OCI-LY1 (cell line): ENCODE measurements around the gene RABGAP1.

Source experiments
- H2AFZ ChIP-seq: fragments of 200-600 bp; sonication (generic), shearing (Covaris generic); 2 replicates; pipeline ENCODE4 v1.6.0; 2014; ENCODE audit warnings: antibody characterized with exemption, mild to moderate bottlenecking, low read length
- H3F3A ChIP-seq: fragments of 200-600 bp; sonication (generic), shearing (Covaris generic); 2 replicates; pipeline ENCODE4 v1.6.0; 2014; ENCODE audit warnings: mild to moderate bottlenecking, antibody characterized with exemption, low read length, moderate library complexity; ENCODE audit not compliant: insufficient read depth
- H3K27ac ChIP-seq: fragments of 200-600 bp; sonication (generic); 2 replicates; pipeline ENCODE4 v1.5.1; 2014; ENCODE audit warnings: low read length, mixed run types, mild to moderate bottlenecking, low read depth; ENCODE audit not compliant: poor library complexity, severe bottlenecking
- H3K27me3 ChIP-seq: fragments of 200-600 bp; sonication (generic); 2 replicates; pipeline ENCODE4 v1.6.0; 2014; ENCODE audit warnings: antibody characterized with exemption, mild to moderate bottlenecking, low read length, moderate library complexity; ENCODE audit not compliant: insufficient read depth
- H3K36me3 ChIP-seq: fragments of 200-600 bp; sonication (generic); 2 replicates; pipeline ENCODE4 v1.6.1; 2014; ENCODE audit warnings: mild to moderate bottlenecking, antibody characterized with exemption, low read length, moderate library complexity, mixed read lengths; ENCODE audit not compliant: insufficient read depth
- H3K4me1 ChIP-seq: fragments of 200-600 bp; sonication (generic); 2 replicates; pipeline ENCODE4 v1.5.1; 2014; ENCODE audit warnings: mild to moderate bottlenecking, low read length, moderate library complexity; ENCODE audit not compliant: insufficient read depth, severe bottlenecking
- H3K4me2 ChIP-seq: fragments of 200-600 bp; sonication (generic), shearing (Covaris generic); 2 replicates; pipeline ENCODE4 v1.6.1; 2014; ENCODE audit warnings: low read length
- H3K4me3 ChIP-seq: fragments of 200-600 bp; sonication (generic); 2 replicates; pipeline ENCODE4 v1.5.1; 2014; ENCODE audit warnings: low read length, low read depth, mild to moderate bottlenecking, mixed read lengths; ENCODE audit not compliant: poor library complexity, severe bottlenecking
- H3K79me2 ChIP-seq: fragments of 200-600 bp; shearing (Covaris generic); 2 replicates; pipeline ENCODE4 v1.6.1; 2016; ENCODE audit warnings: mixed run types, low read length, mixed read lengths; ENCODE audit not compliant: insufficient read depth
- H3K9ac ChIP-seq: fragments of 200-600 bp; sonication (generic), shearing (Covaris generic); 2 replicates; pipeline ENCODE4 v1.6.1; 2014; ENCODE audit warnings: mild to moderate bottlenecking, low read length, mixed read lengths
- H3K9me2 ChIP-seq: fragments of 200-600 bp; sonication (generic), shearing (Covaris generic); 2 replicates; pipeline ENCODE4 v1.6.1; 2014; ENCODE audit warnings: low read depth, mild to moderate bottlenecking, low read length, mixed read lengths
- H3K9me3 ChIP-seq: fragments of 200-600 bp; shearing (Covaris generic); 2 replicates; pipeline ENCODE4 v1.6.1; 2014; ENCODE audit warnings: low read length, mixed read lengths
- H4K20me1 ChIP-seq: fragments of 200-600 bp; sonication (generic), shearing (Covaris generic); 2 replicates; pipeline ENCODE4 v1.6.0; 2016; ENCODE audit warnings: mild to moderate bottlenecking, low read length; ENCODE audit not compliant: insufficient read depth
- EZH2 ChIP-seq: fragments of 200-600 bp; sonication (generic), shearing (Covaris generic); IDR thresholded peaks from 2 replicates; pipeline ENCODE4 v1.8.0; 2017; ENCODE audit warnings: borderline replicate concordance, mixed run types, mild to moderate bottlenecking, antibody characterized with exemption, low read length, moderate library complexity, mixed read lengths
- TF ChIP-seq, protein P1 (sequence below): fragments of 200-600 bp; sonication (generic), shearing (Covaris generic); IDR thresholded peaks from 2 replicates; pipeline ENCODE4 v1.5.1; 2017; ENCODE audit warnings: mild to moderate bottlenecking, antibody characterized with exemption, low read length, moderate library complexity, mixed read lengths

RABGAP1 gene

GRCh38 chr9:122912671-122912963 lies 28.2 kb upstream of the RABGAP1 start:
- H2AFZ ChIP-seq: no peak overlapping the region
- H3K79me2 ChIP-seq: peaks cover 26% of the 10 kb centered on the region

DNA sequence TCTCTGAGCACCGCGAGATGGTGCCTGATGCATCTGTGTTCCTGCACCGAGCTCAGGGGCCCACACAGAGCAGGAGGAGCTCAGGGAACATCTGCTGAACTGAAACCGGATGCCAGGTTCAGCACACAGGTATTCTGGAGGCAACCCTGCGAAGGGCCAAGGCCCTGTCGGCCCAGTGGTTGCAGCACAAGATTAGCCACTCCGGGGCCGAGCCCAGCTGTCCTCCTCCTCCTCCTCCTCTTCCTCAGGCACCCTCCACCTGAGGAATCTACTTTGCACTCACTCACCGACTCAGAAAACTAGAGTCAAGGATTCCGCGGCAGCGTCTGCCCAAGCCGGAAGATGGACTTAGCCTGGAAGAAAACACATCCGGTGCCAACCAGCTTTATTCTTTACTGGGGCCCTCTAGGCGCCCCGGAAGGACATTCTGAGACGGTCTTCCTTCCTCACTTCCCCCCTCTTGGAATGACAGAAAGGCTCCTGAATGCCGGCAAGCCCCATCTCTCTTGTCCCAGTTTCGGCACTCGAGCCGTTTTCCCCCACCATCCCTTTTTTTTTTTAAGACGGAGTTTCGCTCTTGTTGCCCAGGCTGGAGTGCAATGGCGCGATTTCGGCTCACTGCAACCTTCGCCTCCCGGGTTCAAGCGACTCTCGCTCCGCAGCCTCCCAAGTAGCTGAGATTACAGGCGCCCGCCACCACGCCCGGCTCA lies 27.7 kb upstream of the RABGAP1 start, which contains the start of gene ZBTB6:
Gene ZBTB6 (minus strand): TSS at position 360 of the 710 bp plus-strand sequence. CDS start 1,251 bp downstream, outside the sequence.
- Histone ChIP-seq H3K36me3 (peaks cover 25% of the 10 kb centered on the region), H3F3A (0 out of 2 replicates have a peak, but pooled peaks cover 7% of the 10 kb centered on the region), H3K9me2 (no peaks in the 10 kb centered on the region), H3K79me2 (peaks cover 26% of the 10 kb centered on the region), H2AFZ (no peak within 1 kb of the TSS), H3K27ac (peak within 1 kb of the TSS; percentile 88), H3K4me2 (peak within 1 kb of the TSS; percentile 82), H3K4me1 (peaks cover 18% of the 10 kb centered on the region), H3K9ac (peak within 1 kb of the TSS; percentile 69), H3K4me3 (peak within 1 kb of the TSS; percentile 66), H3K9me3 (no peaks in the 10 kb centered on the region), H4K20me1 (no peaks in the 10 kb centered on the region), H3K27me3 (no peaks in the 10 kb centered on the region)
- TF ChIP-seq, protein P1, sequence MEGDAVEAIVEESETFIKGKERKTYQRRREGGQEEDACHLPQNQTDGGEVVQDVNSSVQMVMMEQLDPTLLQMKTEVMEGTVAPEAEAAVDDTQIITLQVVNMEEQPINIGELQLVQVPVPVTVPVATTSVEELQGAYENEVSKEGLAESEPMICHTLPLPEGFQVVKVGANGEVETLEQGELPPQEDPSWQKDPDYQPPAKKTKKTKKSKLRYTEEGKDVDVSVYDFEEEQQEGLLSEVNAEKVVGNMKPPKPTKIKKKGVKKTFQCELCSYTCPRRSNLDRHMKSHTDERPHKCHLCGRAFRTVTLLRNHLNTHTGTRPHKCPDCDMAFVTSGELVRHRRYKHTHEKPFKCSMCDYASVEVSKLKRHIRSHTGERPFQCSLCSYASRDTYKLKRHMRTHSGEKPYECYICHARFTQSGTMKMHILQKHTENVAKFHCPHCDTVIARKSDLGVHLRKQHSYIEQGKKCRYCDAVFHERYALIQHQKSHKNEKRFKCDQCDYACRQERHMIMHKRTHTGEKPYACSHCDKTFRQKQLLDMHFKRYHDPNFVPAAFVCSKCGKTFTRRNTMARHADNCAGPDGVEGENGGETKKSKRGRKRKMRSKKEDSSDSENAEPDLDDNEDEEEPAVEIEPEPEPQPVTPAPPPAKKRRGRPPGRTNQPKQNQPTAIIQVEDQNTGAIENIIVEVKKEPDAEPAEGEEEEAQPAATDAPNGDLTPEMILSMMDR: no peak
- TF ChIP-seq EZH2: no peak

More at GRCh38 chr9:122912671-122912963, 28.2 kb upstream of the RABGAP1 start:
- Histone ChIP-seq H3F3A (0 out of 2 replicates have a peak, but pooled peaks cover 7% of the 10 kb centered on the region), H3K4me3 (peak overlapping the region; percentile 66), H3K9ac (peak overlapping the region; percentile 69), H4K20me1 (no peaks in the 10 kb centered on the region), H3K27me3 (no peaks in the 10 kb centered on the region), H3K9me3 (no peaks in the 10 kb centered on the region), H3K4me2 (peak overlapping the region; percentile 82), H3K4me1 (peaks cover 18% of the 10 kb centered on the region), H3K36me3 (peaks cover 25% of the 10 kb centered on the region), H3K27ac (peak overlapping the region; percentile 88), H3K9me2 (no peaks in the 10 kb centered on the region)
- no peak for TF ChIP-seq EZH2
- TF ChIP-seq, protein P1: 0 out of 2 replicates have a peak, but pooled peaks have one; percentile 17

DNA sequence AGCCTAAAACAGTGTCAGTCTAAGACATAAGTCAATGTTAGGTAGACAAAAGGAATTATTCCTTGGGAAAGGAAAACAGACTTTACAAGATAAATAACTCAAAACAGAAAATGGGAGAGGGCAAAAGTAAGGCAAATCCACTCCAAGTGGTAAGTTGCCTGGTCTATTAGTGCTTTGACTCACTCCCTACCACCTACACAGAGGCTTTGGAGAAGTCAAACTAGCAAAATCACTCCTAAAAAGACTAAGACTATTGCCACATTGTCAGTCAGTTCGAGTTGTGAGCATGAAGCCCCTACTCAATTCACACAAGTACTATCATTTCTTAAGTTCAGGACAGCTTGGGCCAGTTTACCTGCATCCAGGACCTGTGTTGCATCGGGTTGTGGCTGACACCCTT lies 22.5 kb upstream of the RABGAP1 start:
- Histone ChIP-seq H3K4me1 (peaks cover 5% of the 10 kb centered on the region), H3K4me3 (no peak overlapping the region), H3K4me2 (no peak overlapping the region), H3K9ac (no peak overlapping the region), H3K36me3 (peaks cover 17% of the 10 kb centered on the region; the same call in 1 of the 2 replicates), H3K27ac (no peak overlapping the region), H2AFZ (no peak overlapping the region), H3K9me3 (no peaks in the 10 kb centered on the region), H3F3A (0 out of 2 replicates have a peak, but pooled peaks cover 7% of the 10 kb centered on the region), H3K9me2 (no peaks in the 10 kb centered on the region), H3K79me2 (no peaks in the 10 kb centered on the region), H3K27me3 (no peaks in the 10 kb centered on the region), H4K20me1 (no peaks in the 10 kb centered on the region)
- no peak for TF ChIP-seq EZH2
- TF ChIP-seq, protein P1: no peak
